H1 (cell line): Measurements from ENCODE around the gene DENND11. TPM values are rescaled to one million over a fixed set of nuclear protein-coding genes. Genes with fewer than 3 reads are reported as not detected.

Experiments
- CTCF ChIA-PET: fragments of 300-600 bp; sonication (Branson Sonifier 250); formaldehyde crosslinking; loops from one replicate; lab custom pipeline; 2021; ENCODE audit not compliant: partially characterized antibody; lab: Charles Lee
- POLR2A ChIA-PET: fragments of 300-600 bp; sonication (Branson Sonifier 250); formaldehyde crosslinking; loops from one replicate; lab custom pipeline; 2021; ENCODE audit warnings: inconsistent platforms; ENCODE audit not compliant: partially characterized antibody; lab: Charles Lee
- DNase-seq, 2 experiments: peaks; one replicate each; pipeline versions ENCODE4 v3.0.0 to v3.0.0-alpha.2; 2010 to 2022; ENCODE audit warnings: low spot score in 2 of 2, low read depth in 1 of 2, mixed read lengths in 1 of 2
- FAIRE-seq: peaks from 2 replicates; lab custom pipeline; 2011; peaks lifted over from hg19 to GRCh38; lab: Jason Lieb, UNC
- H2AFZ ChIP-seq: 2 replicates; pipeline ENCODE4 v1.8.1; 2012; ENCODE audit warnings: low read length, inconsistent platforms
- H2AK5ac ChIP-seq: 2 replicates; pipeline ENCODE4 v1.6.1; 2013; ENCODE audit warnings: low read depth, low read length
- H2BK120ac ChIP-seq: replicated peaks from 2 replicates; pipeline ENCODE3; 2013; ENCODE audit warnings: low read depth, low read length, inconsistent platforms
- H2BK12ac ChIP-seq: 2 replicates; pipeline ENCODE4 v1.6.1; 2013; ENCODE audit warnings: low read depth, low read length
- H2BK15ac ChIP-seq: 2 replicates; pipeline ENCODE4 v1.6.1; 2013; ENCODE audit warnings: low read length
- H2BK20ac ChIP-seq: 2 replicates; pipeline ENCODE4 v1.6.1; 2013; ENCODE audit warnings: low read length
- H2BK5ac ChIP-seq: 2 replicates; pipeline ENCODE4 v1.6.1; 2013; ENCODE audit warnings: low read depth, low read length
- H3K14ac ChIP-seq: 2 replicates; pipeline ENCODE4 v1.6.1; 2013; ENCODE audit warnings: inconsistent platforms; ENCODE audit not compliant: insufficient read length
- H3K18ac ChIP-seq: 2 replicates; pipeline ENCODE4 v1.6.1; 2013; ENCODE audit warnings: low read length; ENCODE audit errors: extremely low read depth
- H3K23ac ChIP-seq: 2 replicates; pipeline ENCODE4 v1.6.1; 2013; ENCODE audit warnings: inconsistent platforms; ENCODE audit not compliant: insufficient read length
- H3K23me2 ChIP-seq: 2 replicates; pipeline ENCODE4 v1.6.1; 2013; ENCODE audit warnings: low read depth, low read length
- H3K27ac ChIP-seq: 2 replicates; pipeline ENCODE4 v1.6.1; 2011; ENCODE audit warnings: low read depth, low read length, inconsistent platforms
- H3K27me3 ChIP-seq, 4 experiments: replicated peaks in 1 of 4; 1 replicate in 1 of 4; 2 replicates in 3 of 4; pipeline versions ENCODE4 v1.6.1 to v1.8.1; 2011 to 2013; ENCODE audit warnings: low read length in 3 of 4, mild to moderate bottlenecking in 3 of 4, inconsistent platforms in 2 of 4, mixed read lengths in 2 of 4, moderate library complexity in 1 of 4; ENCODE audit not compliant: control insufficient read depth in 3 of 4, insufficient read depth in 3 of 4; ENCODE audit errors: extremely low read depth in 1 of 4
- H3K36me3 ChIP-seq, 4 experiments: 2 replicates each; pipeline versions ENCODE4 v1.6.1 to v1.8.1; 2011 to 2013; ENCODE audit warnings: mild to moderate bottlenecking in 4 of 4, low read length in 3 of 4, moderate library complexity in 2 of 4, control low read depth in 1 of 4, inconsistent platforms in 1 of 4; ENCODE audit not compliant: insufficient read depth in 4 of 4, control insufficient read depth in 2 of 4
- H3K4ac ChIP-seq: replicated peaks from 2 replicates; pipeline ENCODE3; 2013; ENCODE audit warnings: low read length, low read depth, mixed read lengths, inconsistent platforms; ENCODE audit not compliant: insufficient read length
- H3K4me1 ChIP-seq, 4 experiments: replicated peaks in 1 of 4; 1 replicate in 1 of 4; 2 replicates in 3 of 4; pipeline versions ENCODE4 v1.6.1 to v1.8.1; 2011 to 2013; ENCODE audit warnings: low read length in 3 of 4, inconsistent platforms in 2 of 4, mixed read lengths in 1 of 4; ENCODE audit not compliant: insufficient read depth in 4 of 4, control insufficient read depth in 3 of 4
- H3K4me2 ChIP-seq, 2 experiments: 2 replicates each; pipeline versions ENCODE4 v1.6.1 to v1.8.1; 2011 to 2013; ENCODE audit warnings: low read depth in 2 of 2, low read length in 2 of 2, control low read depth in 1 of 2, inconsistent platforms in 1 of 2, mild to moderate bottlenecking in 1 of 2; ENCODE audit not compliant: insufficient read depth in 1 of 2
- H3K4me3 ChIP-seq, 4 experiments: fragments of 200-600, 300-600 bp in 1 of 4; sonication (generic), shearing (Covaris generic), sonication (Bioruptor Twin) in 1 of 4; 2 replicates each; pipeline versions ENCODE4 v1.5.1 to v1.8.1; 2011 to 2016; ENCODE audit warnings: low read length in 4 of 4, low read depth in 3 of 4, control low read depth in 2 of 4, inconsistent platforms in 2 of 4, mild to moderate bottlenecking in 2 of 4, mixed read lengths in 1 of 4, moderate library complexity in 1 of 4; ENCODE audit not compliant: insufficient read depth in 2 of 4; ENCODE audit errors: extremely low read depth in 1 of 4
- H3K56ac ChIP-seq: replicated peaks from 2 replicates; pipeline ENCODE3; 2013; ENCODE audit warnings: low read depth, mild to moderate bottlenecking, mixed read lengths, low read length, inconsistent platforms; ENCODE audit not compliant: insufficient read length
- H3K79me1 ChIP-seq: 2 replicates; pipeline ENCODE4 v1.6.1; 2013; ENCODE audit warnings: low read depth, low read length, control low read depth
- H3K79me2 ChIP-seq, 2 experiments: 2 replicates each; pipeline versions ENCODE4 v1.6.1 to v1.8.1; 2012 to 2013; ENCODE audit warnings: low read length in 2 of 2, mild to moderate bottlenecking in 2 of 2, inconsistent platforms in 1 of 2; ENCODE audit not compliant: insufficient read depth in 2 of 2, control insufficient read depth in 1 of 2
- H3K9ac ChIP-seq, 4 experiments: replicated peaks in 1 of 4; 1 replicate in 1 of 4; 2 replicates in 3 of 4; pipeline versions ENCODE4 v1.6.1 to v1.8.1; 2011 to 2013; ENCODE audit warnings: low read depth in 3 of 4, low read length in 3 of 4, control low read depth in 2 of 4, mild to moderate bottlenecking in 2 of 4, moderate library complexity in 2 of 4, inconsistent platforms in 1 of 4; ENCODE audit errors: extremely low read depth in 1 of 4
- H3K9me3 ChIP-seq, 2 experiments: 2 replicates each; pipeline versions ENCODE4 v1.6.1 to v1.8.1; 2012 to 2013; ENCODE audit warnings: mild to moderate bottlenecking in 2 of 2, moderate library complexity in 2 of 2, control low read depth in 1 of 2, inconsistent platforms in 1 of 2, low read depth in 1 of 2, low read length in 1 of 2, mixed read lengths in 1 of 2; ENCODE audit not compliant: insufficient read depth in 2 of 2
- H4K20me1 ChIP-seq, 2 experiments: replicated peaks in 1 of 2; 2 replicates each; pipeline versions ENCODE3 to v1.8.1; 2011 to 2013; ENCODE audit warnings: inconsistent platforms in 2 of 2, low read length in 2 of 2, mild to moderate bottlenecking in 1 of 2; ENCODE audit not compliant: insufficient read depth in 2 of 2, control insufficient read depth in 1 of 2
- H4K5ac ChIP-seq: 2 replicates; pipeline ENCODE4 v1.6.1; 2013; ENCODE audit warnings: low read length, low read depth, mixed read lengths, inconsistent platforms; ENCODE audit not compliant: insufficient read length
- H4K8ac ChIP-seq: 2 replicates; pipeline ENCODE4 v1.8.0; 2013; ENCODE audit warnings: mild to moderate bottlenecking, moderate library complexity, low read length, inconsistent platforms; ENCODE audit not compliant: insufficient read depth; ENCODE audit errors: extremely low read depth
- H4K91ac ChIP-seq: replicated peaks from 2 replicates; pipeline ENCODE3; 2013; ENCODE audit warnings: low read length, mixed read lengths, inconsistent platforms; ENCODE audit not compliant: insufficient read length
- BCL11A ChIP-seq, 2 experiments: IDR thresholded peaks; one replicate each; pipeline ENCODE4 v1.6.1; 2011; ENCODE audit warnings: low read depth in 2 of 2, low read length in 2 of 2, mild to moderate bottlenecking in 2 of 2
- CTBP2 ChIP-seq: IDR thresholded peaks from 2 replicates; pipeline ENCODE4 v1.7.0; 2011; ENCODE audit warnings: borderline replicate concordance, mild to moderate bottlenecking, moderate library complexity, mixed read lengths, low read length; ENCODE audit not compliant: insufficient read depth, insufficient read length
- EZH2 ChIP-seq: fragments of 200-600 bp; sonication (generic); IDR thresholded peaks from 2 replicates; pipeline ENCODE4 v1.7.1; 2012; ENCODE audit warnings: low read depth, mild to moderate bottlenecking, moderate library complexity, low read length, inconsistent platforms; ENCODE audit not compliant: severe bottlenecking
- GTF2F1 ChIP-seq: IDR thresholded peaks from 2 replicates; pipeline ENCODE4 v1.6.1; 2012; ENCODE audit warnings: low read depth, low read length, improper control_type of control experiment, borderline replicate concordance
- KDM1A ChIP-seq: fragments of 200-600, 300-600 bp; sonication (generic); IDR thresholded peaks from 2 replicates; pipeline ENCODE4 v1.7.1; 2016; ENCODE audit warnings: mild to moderate bottlenecking, low read length, borderline replicate concordance
- RAD21 ChIP-seq, 2 experiments: IDR thresholded peaks in 1 of 2; conservative IDR thresholded peaks in 1 of 2; 2 replicates each; pipeline ENCODE4 v1.6.1; 2011; ENCODE audit warnings: low read depth in 2 of 2, low read length in 2 of 2, improper control_type of control experiment in 1 of 2, inconsistent platforms in 1 of 2, mild to moderate bottlenecking in 1 of 2, moderate library complexity in 1 of 2
- TAF1 ChIP-seq: IDR thresholded peaks from 2 replicates; pipeline ENCODE4 v1.6.1; 2011; ENCODE audit warnings: mild to moderate bottlenecking, low read depth, low read length
- TCF12 ChIP-seq: IDR thresholded peaks from 2 replicates; pipeline ENCODE4 v1.6.1; 2011; ENCODE audit warnings: low read depth, mild to moderate bottlenecking, low read length
- ZNF274 ChIP-seq: IDR thresholded peaks from 2 replicates; pipeline ENCODE4 v1.7.0; 2012; ENCODE audit warnings: low read length, borderline replicate concordance; ENCODE audit errors: extremely low read depth
- WGBS, 2 experiments: shearing (Covaris generic) in 1 of 2; methylation state at CpG; one replicate each; pipeline versions ENCODE4 v1.1.6 to v1.1.7; 2013 to 2015; ENCODE audit warnings: low lambda C conversion rate in 2 of 2, mixed read lengths in 2 of 2, inconsistent platforms in 1 of 2, low coverage in 1 of 2, missing lambda C conversion rate in 1 of 2; ENCODE audit not compliant: insufficient replicate concordance in 2 of 2, insufficient coverage in 1 of 2, insufficient read length in 1 of 2; ENCODE audit errors: extremely low coverage in 1 of 2, missing lambda C conversion rate in 1 of 2; 5-methylcytosine and 5-hydroxymethylcytosine counted together
- polyA plus RNA-seq, 7 experiments: library from polyadenylated mRNA; depleted of rRNA in 3 of 7; stranded (reverse) in 5 of 7; unstranded in 2 of 7; fragments of >200 nt in 5 of 7; fragments of 200-250 nt in 2 of 7; gene quantifications; 1 replicate in 5 of 7; 2 replicates in 1 of 7; 4 replicates in 1 of 7; pipeline versions ENCODE4 v1.2.1 to v1.2.3, GENCODE V29; 2011 to 2013; ENCODE audit warnings: missing spikeins in 2 of 7, mixed read lengths in 2 of 7
- total RNA-seq: library from RNA; stranded (reverse); fragmentation: NEBNext Ultra II Directional; extraction: Animal tissue kit (Norgen Biotek cat#: 25700); gene quantifications from 2 replicates; pipeline ENCODE4 v1.2.1, GENCODE V29; 2021
- TF ChIP-seq, protein P1 (sequence below): IDR thresholded peaks from 2 replicates; pipeline ENCODE4 v1.6.1; 2012; ENCODE audit warnings: low read length, inconsistent platforms

DENND11 gene
- total and polyA plus RNA-seq, 2 of the 8 experiments (the other 6 are each of a cell fraction or from before 2014, with no cell fraction given), result 8.0 to 26.8 TPM

DNA sequence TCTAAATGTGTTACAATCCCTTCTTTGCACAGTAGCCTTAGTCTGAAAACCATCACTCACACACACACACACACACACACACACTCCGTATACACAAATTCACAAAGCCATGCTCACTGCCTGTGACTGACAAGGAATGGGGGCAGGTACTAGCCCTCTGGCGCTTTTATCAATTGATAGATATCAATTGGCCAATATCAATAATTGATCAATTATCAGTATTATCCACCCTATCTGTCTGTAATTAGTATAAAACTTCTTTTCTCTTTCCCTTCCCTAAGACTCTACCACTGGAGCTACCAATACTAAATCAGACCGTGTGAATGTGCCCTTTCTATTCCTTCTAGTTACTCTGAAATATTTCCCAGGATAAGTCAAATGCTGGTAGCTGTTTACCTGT lies 2.1 kb downstream of the DENND11 start:
- 86% methylated on average over 3 of the region's 3 CpGs; no CpG with 5 or more reads in 1 of the 2 experiments for WGBS, 2 experiments
- no peak for DNase-seq
- TF ChIP-seq EZH2 (no peak), KDM1A (no peak), GTF2F1 (no peak), ZNF274 (no peak), RAD21 (IDR thresholded peaks at IDR 0.05 in 1 of 2, conservative IDR thresholded peaks at IDR 0.05 in 1 of 2; ENCODE audit: low read depth in 2 of 2, low read length in 2 of 2) (no peak), TCF12 (no peak), CTBP2 (no peak), BCL11A (IDR thresholded peaks at IDR 0.05; ENCODE audit: low read depth in 2 of 2, low read length in 2 of 2) (no peak), TAF1 (no peak)
- TF ChIP-seq, protein P1, sequence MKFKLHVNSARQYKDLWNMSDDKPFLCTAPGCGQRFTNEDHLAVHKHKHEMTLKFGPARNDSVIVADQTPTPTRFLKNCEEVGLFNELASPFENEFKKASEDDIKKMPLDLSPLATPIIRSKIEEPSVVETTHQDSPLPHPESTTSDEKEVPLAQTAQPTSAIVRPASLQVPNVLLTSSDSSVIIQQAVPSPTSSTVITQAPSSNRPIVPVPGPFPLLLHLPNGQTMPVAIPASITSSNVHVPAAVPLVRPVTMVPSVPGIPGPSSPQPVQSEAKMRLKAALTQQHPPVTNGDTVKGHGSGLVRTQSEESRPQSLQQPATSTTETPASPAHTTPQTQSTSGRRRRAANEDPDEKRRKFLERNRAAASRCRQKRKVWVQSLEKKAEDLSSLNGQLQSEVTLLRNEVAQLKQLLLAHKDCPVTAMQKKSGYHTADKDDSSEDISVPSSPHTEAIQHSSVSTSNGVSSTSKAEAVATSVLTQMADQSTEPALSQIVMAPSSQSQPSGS, result no peak
- H2BK5ac ChIP-seq, result no peak overlapping the region
- H3K79me1 ChIP-seq, result peaks cover 2% of the 10 kb centered on the region; the same call in 1 of the 2 replicates
- peaks cover 0 to 8% (median 5%) of the 10 kb centered on the region in 4 experiments; a peak in 3 of 7 replicates for H3K27me3 ChIP-seq
- H2AK5ac ChIP-seq, result no peak overlapping the region
- ChIA-PET POLR2A (interaction anchor here (1.1 to 3.6 kb wide), 4 partner anchors 13 to 40 kb away, joined by 3 to 16 read pairs (median 8); partner anchors contain the start of gene SSBP1), CTCF (interaction anchor here (0.6 to 1.6 kb wide), 4 partner anchors 9 to 30 kb away, joined by 3 to 5 read pairs (median 3); no protein-coding TSS in a partner anchor)
- no peak overlapping the region for H4K8ac ChIP-seq
- no peak overlapping the region for H3K27ac ChIP-seq
- no peak overlapping the region for H2BK12ac ChIP-seq
- H2AFZ ChIP-seq, result no peak overlapping the region
- no peak overlapping the region for H2BK20ac ChIP-seq
- no peaks in the 10 kb centered on the region; a peak in 1 of 8 replicates for H3K36me3 ChIP-seq
- no peak overlapping the region for H3K4me3 ChIP-seq
- H3K14ac ChIP-seq, result no peak overlapping the region
- H3K23me2 ChIP-seq, result peaks cover 3% of the 10 kb centered on the region; the same call in 1 of the 2 replicates
- H3K79me2 ChIP-seq, result peaks cover 0 to 58% of the 10 kb centered on the region in 2 experiments; a peak in 2 of 4 replicates
- H4K91ac ChIP-seq, result no peak overlapping the region
- H3K9ac ChIP-seq, result no peak overlapping the region
- H3K56ac ChIP-seq, result no peak overlapping the region
- no peak overlapping the region for H3K23ac ChIP-seq
- no peak overlapping the region for H3K18ac ChIP-seq
- H3K9me3 ChIP-seq, result no peaks in the 10 kb centered on the region
- no peak overlapping the region for H3K4ac ChIP-seq
- no peak overlapping the region for H4K5ac ChIP-seq
- no peak overlapping the region for H2BK120ac ChIP-seq
- H3K4me1 ChIP-seq, result peaks cover 0 to 16% (median 11%) of the 10 kb centered on the region in 4 experiments; a peak in 6 of 7 replicates
- no peak overlapping the region for H2BK15ac ChIP-seq
- no peak overlapping the region; a peak in 1 of 4 replicates for H3K4me2 ChIP-seq
- peaks cover 0 to 4% of the 10 kb centered on the region in 2 experiments for H4K20me1 ChIP-seq
- no peak for FAIRE-seq
